ENCODE data around the gene PRR20C.

DNA sequence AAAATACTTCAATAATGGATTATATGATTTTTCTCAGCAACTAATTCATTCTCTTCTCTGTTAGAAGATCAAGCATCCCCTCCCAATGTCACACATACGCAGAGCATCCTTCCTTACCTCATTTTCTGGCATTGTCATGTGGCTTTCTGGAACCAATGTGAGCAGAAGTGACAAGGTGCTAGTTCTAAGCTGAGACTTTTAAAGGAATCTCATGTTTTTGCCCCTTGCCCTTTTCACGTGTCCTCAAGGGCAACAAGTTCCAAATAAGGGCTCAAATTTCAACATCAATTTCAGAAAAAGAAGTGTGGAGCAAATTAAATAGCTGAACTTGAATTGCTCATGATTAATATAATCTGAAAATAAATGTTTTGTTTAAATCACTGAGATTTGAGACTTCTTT lies 17.8 kb upstream of the PRR20C start:
- no peak for TF ChIP-seq POLR2A (IDR thresholded peaks at IDR 0.05)
- TF ChIP-seq, protein P1, sequence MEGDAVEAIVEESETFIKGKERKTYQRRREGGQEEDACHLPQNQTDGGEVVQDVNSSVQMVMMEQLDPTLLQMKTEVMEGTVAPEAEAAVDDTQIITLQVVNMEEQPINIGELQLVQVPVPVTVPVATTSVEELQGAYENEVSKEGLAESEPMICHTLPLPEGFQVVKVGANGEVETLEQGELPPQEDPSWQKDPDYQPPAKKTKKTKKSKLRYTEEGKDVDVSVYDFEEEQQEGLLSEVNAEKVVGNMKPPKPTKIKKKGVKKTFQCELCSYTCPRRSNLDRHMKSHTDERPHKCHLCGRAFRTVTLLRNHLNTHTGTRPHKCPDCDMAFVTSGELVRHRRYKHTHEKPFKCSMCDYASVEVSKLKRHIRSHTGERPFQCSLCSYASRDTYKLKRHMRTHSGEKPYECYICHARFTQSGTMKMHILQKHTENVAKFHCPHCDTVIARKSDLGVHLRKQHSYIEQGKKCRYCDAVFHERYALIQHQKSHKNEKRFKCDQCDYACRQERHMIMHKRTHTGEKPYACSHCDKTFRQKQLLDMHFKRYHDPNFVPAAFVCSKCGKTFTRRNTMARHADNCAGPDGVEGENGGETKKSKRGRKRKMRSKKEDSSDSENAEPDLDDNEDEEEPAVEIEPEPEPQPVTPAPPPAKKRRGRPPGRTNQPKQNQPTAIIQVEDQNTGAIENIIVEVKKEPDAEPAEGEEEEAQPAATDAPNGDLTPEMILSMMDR (IDR thresholded peaks at IDR 0.05): no peak

Data from uterus (tissue), 2 donors.